ENCODE results near the gene SNED1.

DNA sequence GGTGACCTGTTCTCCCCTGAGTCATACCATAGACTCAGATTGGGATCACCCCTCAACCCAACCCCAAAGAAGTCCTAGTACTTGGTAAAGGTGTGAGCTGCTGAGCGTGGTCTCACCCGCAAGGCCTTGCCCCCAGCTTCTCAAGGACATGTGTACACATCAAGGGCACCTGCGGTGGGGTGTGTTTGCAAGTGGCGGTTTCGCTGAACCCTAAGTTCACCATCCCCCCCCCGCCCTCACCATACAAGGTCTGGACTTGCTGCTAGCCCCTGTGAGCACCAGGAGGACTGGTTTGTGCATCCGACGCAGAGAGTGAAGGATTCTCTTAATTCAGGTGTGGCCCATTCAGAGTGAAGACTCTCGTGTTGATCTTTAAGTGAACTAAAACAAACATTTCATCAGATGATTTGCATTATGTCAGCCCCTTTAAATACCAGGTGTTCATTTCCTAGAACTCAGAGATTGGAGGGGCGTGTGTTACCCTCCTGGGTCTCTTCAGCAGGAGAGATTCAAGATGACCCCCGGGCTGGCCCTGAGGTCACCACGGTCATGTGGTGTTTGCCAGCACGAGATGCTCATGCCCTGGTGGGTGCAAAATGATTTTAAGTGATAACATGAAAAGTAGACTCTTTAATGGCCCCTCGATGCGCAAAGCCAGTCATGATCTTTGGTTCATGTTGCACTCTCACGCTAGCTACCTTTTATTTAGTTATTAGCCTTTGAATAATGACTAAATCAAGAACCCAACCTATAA is 75.8 kb downstream of the SNED1 start:
- TF ChIP-seq, protein P1, sequence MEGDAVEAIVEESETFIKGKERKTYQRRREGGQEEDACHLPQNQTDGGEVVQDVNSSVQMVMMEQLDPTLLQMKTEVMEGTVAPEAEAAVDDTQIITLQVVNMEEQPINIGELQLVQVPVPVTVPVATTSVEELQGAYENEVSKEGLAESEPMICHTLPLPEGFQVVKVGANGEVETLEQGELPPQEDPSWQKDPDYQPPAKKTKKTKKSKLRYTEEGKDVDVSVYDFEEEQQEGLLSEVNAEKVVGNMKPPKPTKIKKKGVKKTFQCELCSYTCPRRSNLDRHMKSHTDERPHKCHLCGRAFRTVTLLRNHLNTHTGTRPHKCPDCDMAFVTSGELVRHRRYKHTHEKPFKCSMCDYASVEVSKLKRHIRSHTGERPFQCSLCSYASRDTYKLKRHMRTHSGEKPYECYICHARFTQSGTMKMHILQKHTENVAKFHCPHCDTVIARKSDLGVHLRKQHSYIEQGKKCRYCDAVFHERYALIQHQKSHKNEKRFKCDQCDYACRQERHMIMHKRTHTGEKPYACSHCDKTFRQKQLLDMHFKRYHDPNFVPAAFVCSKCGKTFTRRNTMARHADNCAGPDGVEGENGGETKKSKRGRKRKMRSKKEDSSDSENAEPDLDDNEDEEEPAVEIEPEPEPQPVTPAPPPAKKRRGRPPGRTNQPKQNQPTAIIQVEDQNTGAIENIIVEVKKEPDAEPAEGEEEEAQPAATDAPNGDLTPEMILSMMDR (conservative IDR thresholded peaks at IDR 0.05 in 1 of 2, IDR thresholded peaks at IDR 0.05 in 1 of 2; ENCODE audit: extremely low read depth in 1 of 2, insufficient read depth in 1 of 2, low read depth in 1 of 2, low read length in 2 of 2) = no peak
- no peak for TF ChIP-seq EZH2 (IDR thresholded peaks at IDR 0.05; ENCODE audit: borderline replicate concordance, low read length)

Measured in mammary epithelial cell (primary cell).